HepG2 (cell line): Measurements from ENCODE around the gene NDUFA13.

Source experiments
- SP1 ChIP-seq, 2 experiments: fragments of 450-650 bp in 1 of 2; sonication (generic) in 1 of 2; formaldehyde crosslinking in 1 of 2; IDR thresholded peaks; 2 replicates each; pipeline versions ENCODE4 v1.4.0 to v1.6.1; 2016 to 2020; ENCODE audit warnings: missing genetic modification reagents in 1 of 2
- TRIM24 ChIP-seq: sonication (generic); formaldehyde crosslinking; IDR thresholded peaks from 2 replicates; pipeline ENCODE4 v1.8.0; 2022; ENCODE audit warnings: mild to moderate bottlenecking, missing genetic modification reagents
- ZNF713 ChIP-seq: sonication (generic); formaldehyde crosslinking; IDR thresholded peaks from 2 replicates; pipeline ENCODE4 v1.4.0; 2020; ENCODE audit warnings: mild to moderate bottlenecking, missing genetic modification reagents
- TF ChIP-seq, protein P1 (sequence below): sonication (generic); formaldehyde crosslinking; IDR thresholded peaks from 2 replicates; pipeline ENCODE4 v1.5.0; 2020; ENCODE audit warnings: mild to moderate bottlenecking, missing genetic modification reagents, moderate library complexity

DNA sequence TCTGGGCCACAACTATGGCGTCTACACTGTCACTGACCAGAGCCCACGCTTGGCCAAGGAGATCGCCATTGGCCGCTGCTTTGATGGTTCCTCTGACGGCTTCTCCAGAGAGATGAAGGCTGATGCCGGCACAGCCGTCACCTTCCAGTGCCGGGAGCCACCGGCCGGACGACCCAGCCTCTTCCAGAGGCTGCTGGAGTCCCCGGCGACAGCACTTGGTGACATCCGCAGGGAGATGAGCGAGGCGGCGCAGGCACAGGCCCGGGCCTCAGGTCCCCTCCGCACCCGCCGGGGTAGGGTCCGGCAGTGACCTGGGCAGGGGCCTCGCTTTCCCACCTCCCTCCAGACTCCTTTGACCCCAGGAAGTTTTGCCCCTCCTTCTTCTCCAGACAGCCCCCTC, 29.7 kb downstream of the NDUFA13 start:
- TF ChIP-seq ZNF713 (CRISPR knock-in tag) (no peak), TRIM24 (CRISPR knock-in tag) (no peak), SP1 (IDR thresholded peaks at IDR 0.05) (no peak), SP1 (CRISPR knock-in tag; IDR thresholded peaks at IDR 0.05) (no peak)
- TF ChIP-seq, protein P1, sequence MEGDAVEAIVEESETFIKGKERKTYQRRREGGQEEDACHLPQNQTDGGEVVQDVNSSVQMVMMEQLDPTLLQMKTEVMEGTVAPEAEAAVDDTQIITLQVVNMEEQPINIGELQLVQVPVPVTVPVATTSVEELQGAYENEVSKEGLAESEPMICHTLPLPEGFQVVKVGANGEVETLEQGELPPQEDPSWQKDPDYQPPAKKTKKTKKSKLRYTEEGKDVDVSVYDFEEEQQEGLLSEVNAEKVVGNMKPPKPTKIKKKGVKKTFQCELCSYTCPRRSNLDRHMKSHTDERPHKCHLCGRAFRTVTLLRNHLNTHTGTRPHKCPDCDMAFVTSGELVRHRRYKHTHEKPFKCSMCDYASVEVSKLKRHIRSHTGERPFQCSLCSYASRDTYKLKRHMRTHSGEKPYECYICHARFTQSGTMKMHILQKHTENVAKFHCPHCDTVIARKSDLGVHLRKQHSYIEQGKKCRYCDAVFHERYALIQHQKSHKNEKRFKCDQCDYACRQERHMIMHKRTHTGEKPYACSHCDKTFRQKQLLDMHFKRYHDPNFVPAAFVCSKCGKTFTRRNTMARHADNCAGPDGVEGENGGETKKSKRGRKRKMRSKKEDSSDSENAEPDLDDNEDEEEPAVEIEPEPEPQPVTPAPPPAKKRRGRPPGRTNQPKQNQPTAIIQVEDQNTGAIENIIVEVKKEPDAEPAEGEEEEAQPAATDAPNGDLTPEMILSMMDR = no peak
